PFSK-1 (cell line): ENCODE results near the gene KLHDC7B.

Experiments
- POLR2AphosphoS5 ChIP-seq: IDR thresholded peaks from 2 replicates; pipeline ENCODE4 v1.6.1; 2012; ENCODE audit warnings: low read depth, mild to moderate bottlenecking, control low read depth, low read length, moderate library complexity
- TAF1 ChIP-seq: IDR thresholded peaks from 2 replicates; pipeline ENCODE4 v1.6.1; 2012; ENCODE audit warnings: low read length, control low read depth, borderline replicate concordance; ENCODE audit not compliant: insufficient read depth

- TF ChIP-seq TAF1, result no peak
- TF ChIP-seq POLR2AphosphoS5, result peak; percentile 49; the same call in 1 of the 2 replicates
These were observed 17.1 kb downstream of the KLHDC7B start, which contains the start of gene SYCE3 for GRCh38 chr22:50562523-50563412.
